HG02970 (cell line): ENCODE data around the gene CD109.
"Not testable (repeated sequence)": the region's sequence is repeated elsewhere in the genome, so short reads cannot be mapped to it uniquely, and the experiment has no call there.

Source experiments
- ATAC-seq: cut with Tn5 transposase; IDR thresholded peaks from one replicate; pipeline ENCODE4 v1.9.1; 2021; ENCODE audit warnings: mild to moderate bottlenecking, moderate library complexity, moderate number of reproducible peaks; ENCODE audit not compliant: unreplicated experiment, low FRiP score

Gene CD109

DNA sequence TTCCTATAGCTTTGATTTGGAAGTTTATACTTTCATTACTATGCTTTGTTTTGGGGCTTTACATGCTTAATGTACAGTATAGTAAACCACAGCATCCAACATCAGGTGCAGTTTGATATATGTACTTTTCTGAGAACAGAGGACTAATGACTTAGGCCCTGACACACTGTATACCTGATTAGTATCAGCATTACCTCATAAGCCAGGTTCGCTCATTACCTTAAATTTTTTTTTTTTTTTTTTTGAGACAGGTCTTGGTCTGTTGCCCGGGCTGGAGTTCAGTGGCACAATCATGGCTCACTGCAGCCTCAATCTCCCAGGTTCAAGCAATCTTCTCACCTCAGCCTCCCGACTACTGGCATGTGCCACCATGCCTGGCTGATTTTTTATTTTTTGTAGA is 28.4 kb downstream of the CD109 start:
- ATAC-seq, result no peak

DNA sequence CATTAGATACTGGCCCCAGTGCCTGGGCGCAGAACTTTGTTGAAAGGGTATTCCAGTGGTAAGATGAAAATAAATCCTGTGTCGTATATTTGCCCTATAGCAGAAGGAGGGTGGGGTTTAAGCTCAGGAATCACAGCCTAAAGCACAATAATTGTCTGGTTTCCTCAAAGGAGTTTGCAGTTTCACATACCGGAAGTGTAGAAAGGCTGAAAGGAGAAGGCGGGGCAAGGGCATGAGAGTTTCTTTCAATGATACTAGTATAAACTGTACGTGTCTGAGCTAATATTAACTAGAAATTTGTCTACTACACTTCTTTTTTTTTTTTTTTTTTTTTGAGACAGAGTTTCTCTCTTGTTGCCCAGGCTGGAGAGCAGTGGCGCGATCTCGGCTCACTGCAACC is 29.2 kb downstream of the CD109 start:
- not testable (repeated sequence) for ATAC-seq

DNA sequence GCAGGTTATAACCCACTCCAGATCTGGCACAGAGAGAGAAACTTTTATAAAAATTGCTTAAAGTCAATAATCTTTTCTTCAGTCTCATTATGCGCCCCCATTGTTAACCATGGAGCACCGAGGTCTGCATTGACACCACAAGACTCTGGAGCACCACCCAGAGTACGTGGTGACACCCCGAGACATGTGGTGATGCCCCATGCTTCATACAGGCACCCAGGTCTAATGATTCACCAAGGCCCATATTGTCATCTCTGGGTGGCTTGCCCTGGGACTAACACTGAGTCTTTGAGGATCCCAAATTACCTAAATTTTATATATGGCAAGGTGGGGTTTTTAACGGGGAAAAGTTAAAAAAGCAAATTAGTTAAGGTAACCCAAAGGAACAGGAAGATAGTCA is 31.1 kb downstream of the CD109 start:
- ATAC-seq, result no peak

GRCh38 chr6:73728548-73729205 is 32.7 kb downstream of the CD109 start:
- no peak for ATAC-seq

DNA sequence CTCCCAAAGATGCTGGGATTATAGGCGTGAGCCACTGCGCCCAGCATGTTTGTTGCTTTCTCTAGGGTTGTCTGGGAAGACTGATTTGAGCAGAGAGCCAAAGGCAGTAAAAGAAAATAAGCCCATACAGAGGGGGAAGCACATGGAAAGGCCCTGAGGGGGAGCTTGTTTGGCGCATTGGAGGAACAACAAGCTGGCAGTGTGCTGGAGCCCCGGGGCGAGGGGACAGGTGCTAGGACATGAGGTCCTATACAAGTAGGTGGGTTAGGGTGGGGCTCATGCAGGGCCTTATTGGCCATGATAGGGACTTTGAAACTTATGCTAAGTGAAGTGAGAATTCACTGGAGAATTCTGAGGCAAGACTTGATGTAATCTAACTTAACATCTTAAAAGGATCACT is 35.3 kb downstream of the CD109 start:
- ATAC-seq, result no peak

DNA sequence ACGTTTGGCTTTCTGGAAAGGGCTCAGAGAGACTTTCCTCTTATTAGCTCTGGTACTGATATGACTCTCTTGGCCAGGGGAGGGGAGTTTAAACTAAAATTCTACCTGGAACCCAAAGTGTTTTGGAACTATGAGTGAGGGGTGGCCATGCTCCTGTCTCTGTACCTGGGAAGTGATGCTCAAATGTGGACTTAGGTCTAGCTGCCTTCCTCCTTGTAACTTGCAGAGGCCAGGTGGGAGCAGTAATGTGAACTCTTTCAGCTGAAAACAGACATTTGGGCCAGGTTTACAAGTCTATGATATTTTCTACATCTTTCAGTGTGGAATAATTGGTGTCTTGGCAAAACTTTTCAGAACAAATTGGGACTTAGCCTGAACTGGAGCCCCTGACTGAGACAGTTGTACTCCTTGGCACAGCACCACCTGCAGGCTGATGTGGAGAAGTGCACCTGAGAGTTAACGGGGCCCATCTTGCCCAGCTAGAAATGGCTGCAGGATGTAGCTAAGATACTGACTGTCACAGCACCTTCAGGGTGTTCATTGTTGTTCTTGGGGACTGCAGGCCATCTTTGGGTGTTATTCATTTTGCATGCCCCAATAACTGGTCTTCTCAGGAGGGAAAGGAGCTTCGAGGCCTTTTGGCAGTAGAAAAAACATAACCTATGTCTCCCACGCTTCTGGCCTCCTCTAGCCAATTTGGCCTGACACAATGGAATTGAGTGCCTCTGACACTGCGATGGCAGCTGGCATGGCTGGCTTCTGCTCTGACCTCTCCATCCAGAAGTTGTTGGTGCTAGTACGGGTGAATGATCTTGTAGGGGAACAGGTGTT is 37.1 kb downstream of the CD109 start:
- peak; percentile 80 for ATAC-seq

DNA sequence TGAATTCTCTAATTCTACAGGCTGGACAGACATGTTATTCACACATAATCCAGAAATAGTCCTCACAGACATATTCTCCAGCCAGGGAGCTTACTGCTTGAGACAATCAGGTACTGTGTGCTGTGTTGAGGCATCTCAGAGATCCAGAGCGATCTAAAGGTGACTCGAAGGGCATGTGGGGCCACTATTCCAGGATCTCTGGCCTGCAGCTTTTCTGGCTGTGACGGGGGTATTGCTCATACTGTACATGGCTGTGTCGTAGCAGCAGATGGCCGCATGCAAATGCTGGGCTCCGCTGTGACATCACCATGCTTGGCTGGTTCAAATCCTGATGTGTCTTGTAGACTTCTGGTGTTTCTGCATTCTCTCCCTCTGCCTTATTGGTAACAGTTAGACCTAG is 37.8 kb downstream of the CD109 start:
- ATAC-seq, result no peak

DNA sequence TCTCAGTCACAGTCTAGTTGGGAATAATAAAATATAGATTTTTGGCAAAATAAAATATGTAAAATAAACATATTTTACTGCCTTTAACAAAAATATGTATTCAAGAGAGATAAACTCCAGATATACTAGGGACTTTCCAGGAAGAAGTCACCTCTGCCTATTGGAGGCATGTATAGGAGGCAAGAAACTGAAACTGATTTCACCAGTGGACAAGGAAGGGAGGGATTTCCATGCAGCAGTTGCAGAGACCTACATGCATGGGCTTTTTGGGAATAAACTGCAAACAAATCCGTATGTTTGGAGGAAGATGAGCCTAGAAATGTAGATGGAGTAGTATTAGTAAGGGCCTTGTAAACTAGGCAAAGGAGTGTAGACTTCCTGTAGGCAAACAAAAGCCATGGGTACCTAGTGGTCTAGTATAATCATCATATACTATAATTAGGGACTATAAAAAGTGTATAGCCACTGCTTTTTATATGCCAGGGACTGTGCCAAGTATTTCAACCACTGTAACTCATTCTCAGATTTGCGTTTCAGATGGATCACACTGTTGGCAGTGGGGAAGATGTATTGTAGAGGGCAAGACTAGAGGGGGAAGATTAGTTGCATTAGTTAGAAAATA is 38.9 kb downstream of the CD109 start:
- ATAC-seq, result no peak

- no peak for ATAC-seq
Observed at GRCh38 chr6:73738367-73739028, 42.5 kb downstream of the CD109 start.

- ATAC-seq, result no peak
Observed at GRCh38 chr6:73739096-73739495, 43.1 kb downstream of the CD109 start.

GRCh38 chr6:73742433-73742832 is 46.4 kb downstream of the CD109 start:
- no peak for ATAC-seq

DNA sequence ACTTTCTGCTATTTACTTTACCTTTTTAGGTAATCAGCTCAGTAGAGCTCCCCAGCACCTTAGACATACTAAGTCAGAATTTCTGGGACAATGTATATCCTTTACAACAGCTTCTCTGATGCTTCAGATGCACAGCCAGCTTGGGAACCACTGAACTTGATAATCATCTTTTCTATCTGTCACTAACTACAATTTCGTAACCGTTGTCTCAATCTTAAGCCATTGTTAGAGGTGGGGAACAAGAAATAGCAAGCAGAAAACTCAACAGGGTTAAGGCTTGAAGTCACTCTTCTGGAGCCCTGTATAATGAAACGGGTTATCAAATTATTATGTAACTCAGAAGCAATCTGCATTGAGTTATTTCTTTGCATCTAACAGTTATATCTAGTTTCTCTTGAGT is 47.1 kb downstream of the CD109 start:
- ATAC-seq, result no peak

DNA sequence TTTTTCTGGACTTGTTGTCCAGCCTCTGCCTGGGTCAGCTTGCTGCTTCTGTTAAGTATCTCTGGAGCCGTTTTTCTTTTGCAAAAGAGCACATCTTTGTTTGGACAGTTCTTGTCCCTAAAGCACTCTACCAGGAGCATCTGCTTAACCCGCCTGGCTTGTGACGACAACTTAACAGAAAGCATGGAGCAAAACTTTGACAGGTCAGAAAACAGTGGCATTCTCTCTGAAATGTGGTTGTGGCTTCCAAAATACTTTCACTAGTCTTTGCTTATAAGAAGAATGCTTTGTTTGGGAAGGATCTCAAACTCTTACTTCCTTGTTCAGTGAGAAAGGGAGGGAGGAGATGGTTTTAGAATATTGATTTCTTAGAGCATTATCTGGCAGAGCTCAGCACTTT is 47.6 kb downstream of the CD109 start:
- ATAC-seq, result no peak

DNA sequence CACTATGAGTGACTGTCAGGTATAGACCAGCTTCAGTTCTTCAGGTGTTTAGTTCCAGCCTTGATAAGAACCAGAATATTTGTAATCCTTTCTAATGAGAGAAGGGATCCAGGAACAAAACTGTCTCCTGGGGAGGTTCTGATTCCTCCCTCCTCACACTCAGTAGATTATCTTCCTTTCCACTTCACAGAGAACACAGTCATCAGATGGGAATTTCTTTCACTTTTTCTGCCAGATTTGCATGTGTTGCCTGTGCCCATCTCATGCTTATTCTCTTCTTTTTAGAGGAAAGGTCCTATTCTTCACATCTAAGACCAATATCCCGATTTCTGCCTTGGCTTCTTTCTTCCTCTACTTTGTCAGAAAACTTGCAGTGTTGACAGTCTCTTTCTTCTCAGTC is 50.8 kb downstream of the CD109 start:
- ATAC-seq, result no peak

- ATAC-seq, result peak; percentile 94
Observed at GRCh38 chr6:73747289-73747688, 51.3 kb downstream of the CD109 start.

DNA sequence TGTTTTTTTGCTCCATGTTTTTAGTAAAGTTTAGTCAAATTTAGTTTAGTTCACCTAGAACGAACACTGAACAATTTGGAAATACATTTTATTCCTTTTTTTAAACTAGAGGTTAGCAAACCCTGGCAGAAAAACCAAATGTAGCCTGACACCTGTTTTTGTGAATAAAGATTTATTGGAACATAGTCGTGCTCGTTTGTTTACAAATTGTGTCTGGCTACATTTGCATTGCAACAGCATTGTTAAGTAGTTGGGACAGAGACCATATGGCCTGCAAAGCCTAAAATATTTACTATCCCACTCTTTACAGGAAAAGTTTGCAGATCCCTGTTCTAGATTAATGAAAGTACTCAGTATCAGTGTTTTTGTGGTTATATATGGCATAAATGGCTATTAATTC is 56.9 kb downstream of the CD109 start:
- ATAC-seq, result no peak

GRCh38 chr6:73766040-73766439 is 70.0 kb downstream of the CD109 start:
- no peak for ATAC-seq

GRCh38 chr6:73768558-73768957 is 72.6 kb downstream of the CD109 start:
- ATAC-seq, result no peak

DNA sequence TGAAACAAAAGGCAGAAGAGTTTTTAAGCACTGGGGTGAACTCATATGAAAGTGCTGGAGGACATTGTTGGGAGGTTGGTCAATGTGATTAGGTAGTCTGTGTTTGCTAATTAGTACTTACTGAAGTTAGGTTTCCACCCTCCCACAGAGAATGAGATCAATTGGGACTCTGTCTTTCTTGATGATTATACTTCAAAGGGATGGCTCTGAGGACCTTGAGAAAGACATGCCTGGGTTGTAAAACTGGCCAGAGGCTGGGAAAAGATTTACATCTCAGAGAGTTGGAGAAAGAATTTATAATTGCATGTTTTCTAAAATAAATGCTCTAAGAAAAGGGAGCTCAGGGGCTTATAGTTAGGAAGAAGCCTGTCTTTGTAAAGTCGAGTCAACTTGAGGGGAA is 74.0 kb downstream of the CD109 start:
- no peak for ATAC-seq

DNA sequence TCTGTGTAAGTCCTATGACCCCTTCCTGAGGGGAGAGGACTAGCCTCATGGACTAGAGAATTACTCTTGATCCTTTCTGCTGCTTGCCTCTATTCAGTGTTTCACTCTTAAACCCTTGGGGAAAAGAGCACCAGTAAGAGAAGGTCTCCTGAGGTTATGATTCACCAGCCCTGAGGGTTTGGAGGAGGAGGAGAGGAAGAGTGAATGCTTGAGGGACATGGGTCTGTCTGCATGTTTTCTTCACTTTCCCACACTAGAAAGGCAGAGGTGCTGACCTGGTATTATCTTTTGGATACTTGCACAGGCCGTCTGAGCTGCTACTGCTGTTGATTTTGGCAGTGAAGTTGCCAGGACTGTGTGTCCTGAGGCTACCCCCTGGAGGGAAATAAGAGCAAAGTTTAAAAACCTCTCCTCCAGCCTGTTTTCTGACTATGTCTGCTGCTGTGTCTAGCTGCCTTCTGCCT is 78.3 kb downstream of the CD109 start:
- ATAC-seq, result no peak

GRCh38 chr6:73779943-73780342 is 83.9 kb downstream of the CD109 start:
- no peak for ATAC-seq
